NCI-H526 (cell line): ENCODE measurements around the gene ALDH9A1.
A peak's percentile ranks its signal among the peaks of the same experiment; 100 is the strongest.
"Not testable (repeated sequence)": the region's sequence is repeated elsewhere in the genome, so short reads cannot be mapped to it uniquely, and the experiment has no call there.

ENCODE experiments used
- DNase-seq, 2 experiments: peaks; one replicate each; lab custom pipeline; 2025; lab: John Stamatoyannopoulos, UW

The ALDH9A1 gene

DNA sequence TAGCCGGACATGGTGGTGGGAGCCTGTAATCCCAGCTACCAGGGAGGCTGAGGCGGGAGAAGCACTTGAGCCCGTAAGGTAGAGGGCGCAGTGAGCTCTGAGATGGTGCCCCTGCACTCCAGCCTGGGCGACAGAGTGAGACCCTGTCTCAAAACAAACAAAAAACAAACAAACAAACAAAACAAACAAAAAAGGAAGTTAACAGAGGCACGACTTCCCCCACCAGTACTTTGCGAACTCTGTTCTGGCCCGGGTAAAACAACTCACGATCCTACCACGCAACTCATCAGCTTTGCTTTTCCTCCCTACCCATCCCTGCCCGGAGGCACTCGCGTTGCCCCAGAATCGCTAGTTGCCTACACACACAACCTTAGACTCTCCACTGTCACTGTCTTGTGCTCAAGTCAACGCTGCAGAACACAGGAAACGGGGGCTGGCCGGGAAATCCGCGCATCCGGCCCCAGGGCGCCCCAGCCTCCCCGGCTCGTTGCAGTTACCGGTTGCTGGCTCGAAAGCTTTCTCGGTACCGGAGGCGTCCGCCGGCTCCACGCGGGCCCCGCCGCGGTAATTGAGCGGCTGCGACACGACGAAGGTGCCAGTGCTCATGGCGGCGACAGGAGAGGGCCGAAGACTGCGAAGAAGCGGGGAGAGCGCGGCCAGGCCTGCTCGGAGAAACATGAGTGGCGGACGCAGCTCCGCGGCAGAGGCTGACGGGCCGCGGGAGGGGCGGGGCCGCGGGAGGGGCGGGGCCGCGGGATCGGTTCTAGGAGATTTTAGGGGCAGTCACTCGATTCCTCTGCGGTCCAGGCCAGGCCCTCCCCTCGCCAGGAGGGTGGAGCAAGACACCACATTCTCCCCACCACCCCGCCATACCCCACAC, at the start of gene ALDH9A1:
Gene ALDH9A1, minus strand, starts transcription at position 682 of the 880 bp plus-strand sequence. Its CDS starts 4 bp downstream, at position 678.
- peak; percentile 93 to 97 for DNase-seq

DNA sequence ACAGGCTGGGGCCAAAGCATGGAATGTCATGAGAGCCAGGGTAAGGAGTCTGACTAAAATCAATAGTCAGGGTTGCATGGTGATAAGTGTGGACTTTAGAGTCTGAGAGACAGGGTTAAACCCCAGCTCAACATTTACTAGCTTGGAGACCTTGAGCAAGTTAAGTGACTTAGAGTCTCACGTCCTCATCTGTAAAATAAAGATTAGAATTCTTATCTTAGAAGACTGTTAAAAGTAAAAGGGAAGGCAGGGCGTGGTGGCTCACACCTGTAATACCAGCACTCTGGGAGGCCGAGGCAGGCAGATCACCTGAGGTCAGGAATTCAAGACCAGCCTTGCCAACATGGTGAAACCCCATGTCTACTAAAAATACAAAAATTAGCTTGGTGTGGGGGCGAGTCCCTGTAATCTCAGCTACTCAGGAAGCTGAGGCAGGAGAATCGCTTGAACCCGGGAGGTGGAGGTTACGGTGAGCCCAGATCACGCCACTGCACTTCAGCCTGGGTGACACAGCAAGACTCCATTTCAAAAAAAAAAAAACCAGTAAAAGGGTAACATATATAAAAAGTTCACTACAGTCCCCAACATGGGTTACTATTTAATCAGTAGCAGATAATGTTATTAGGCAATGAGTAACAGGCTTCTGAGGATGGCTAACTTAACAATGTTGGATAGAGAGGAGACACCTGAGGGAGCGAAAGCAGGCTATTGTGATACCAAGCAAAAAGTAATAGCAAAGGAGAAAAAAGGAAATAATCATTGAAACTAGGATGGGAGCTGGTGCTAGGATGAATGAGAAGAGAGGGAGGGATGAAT, 49.5 kb upstream of the ALDH9A1 start:
- no peak for DNase-seq

DNA sequence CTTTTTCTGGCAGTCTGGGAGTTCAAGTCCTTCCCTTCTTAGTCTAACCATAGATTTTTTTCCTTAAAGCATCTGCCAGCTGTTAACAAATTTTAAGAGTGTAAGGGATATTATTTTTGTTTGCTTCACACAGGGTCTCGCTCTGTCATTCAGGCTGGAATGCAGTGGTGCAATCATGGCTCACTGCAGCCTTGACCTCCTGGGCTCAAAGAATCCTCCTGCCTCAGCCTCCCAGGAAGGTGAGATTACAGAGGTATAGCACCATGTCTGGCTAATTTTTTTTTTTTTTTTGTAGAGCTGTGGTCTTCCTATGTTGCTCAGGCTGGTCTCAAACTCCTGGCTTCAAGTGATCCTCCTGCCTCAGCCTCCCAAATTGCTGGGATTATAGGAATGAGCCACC, 46.6 kb upstream of the ALDH9A1 start:
- not testable (repeated sequence) for DNase-seq

DNA sequence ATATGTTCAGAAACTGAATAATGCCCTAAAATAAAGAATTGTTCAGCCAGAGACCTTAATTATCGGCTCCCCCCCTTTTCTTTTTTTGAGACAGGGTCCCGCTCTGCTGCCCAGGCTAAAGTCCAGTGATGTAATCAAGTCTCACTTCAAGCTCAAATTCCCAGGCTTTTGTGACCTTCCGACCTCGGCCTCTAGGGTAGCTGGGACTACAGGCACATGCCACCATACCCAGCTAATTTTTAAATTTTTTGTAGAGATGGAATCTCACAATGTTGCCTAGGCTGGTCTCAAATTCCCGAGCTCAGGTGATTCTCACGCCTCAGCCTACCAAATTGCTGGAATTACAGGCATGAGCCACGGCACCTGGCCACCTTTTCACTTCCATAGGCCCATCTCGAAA, 43.8 kb upstream of the ALDH9A1 start:
- no peak for DNase-seq

DNA sequence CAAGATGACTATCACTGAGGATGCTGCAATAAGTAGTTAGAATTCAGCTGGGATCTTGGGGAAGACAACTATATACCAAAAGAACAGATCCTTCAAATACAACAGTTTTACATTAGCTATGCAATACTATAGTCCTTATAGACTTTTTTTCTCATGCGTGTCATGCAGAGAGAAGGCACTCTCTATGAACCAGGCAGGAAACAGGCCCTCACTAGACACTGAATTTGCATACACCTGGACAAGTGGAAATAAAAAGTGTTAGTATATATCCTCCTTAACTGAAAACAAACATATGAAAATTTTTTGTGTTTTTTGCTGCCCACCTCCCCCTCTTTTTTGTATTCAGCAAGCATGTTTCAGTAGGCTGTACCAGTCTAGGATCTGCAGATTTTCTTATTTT, 40.4 kb upstream of the ALDH9A1 start:
- peak; percentile 98 for DNase-seq

DNA sequence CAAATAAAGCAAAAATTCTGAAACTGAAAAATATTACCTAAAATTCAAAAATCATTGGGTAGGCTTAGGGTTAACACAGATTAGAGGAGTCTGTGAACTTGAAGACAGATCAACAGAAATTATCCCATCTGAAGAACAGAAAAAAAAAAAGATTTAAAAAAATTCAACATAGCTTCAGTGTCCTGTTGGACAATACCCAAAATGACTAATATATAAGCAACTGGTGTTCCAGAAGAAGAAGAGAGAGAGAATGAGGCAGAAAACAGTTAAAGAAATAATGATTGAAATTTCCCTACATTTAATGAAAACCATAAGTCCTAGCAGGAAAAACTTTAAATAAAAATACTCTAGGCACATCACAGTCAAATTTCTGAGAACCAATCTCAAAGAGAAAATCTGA, 38.8 kb upstream of the ALDH9A1 start:
- no peak for DNase-seq

DNA sequence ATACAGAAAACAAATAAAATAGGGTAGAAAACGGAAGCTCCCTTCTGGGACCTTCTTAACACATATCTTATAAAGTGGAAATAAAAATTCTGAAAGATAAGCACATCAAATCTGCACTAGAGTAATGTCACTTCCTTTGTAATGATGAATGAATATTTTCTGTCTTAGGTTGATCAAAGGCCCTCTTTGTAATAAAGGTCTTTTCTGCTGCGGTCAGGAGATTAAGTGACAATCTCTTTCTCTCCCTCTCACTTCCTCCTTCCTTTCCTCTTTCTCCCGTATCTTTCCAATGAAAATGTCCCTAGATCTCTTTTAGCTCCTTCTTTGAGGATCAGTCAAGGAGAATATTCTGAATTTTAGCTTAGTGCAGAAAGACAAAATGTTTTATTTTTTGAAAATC, 36.5 kb upstream of the ALDH9A1 start:
- DNase-seq: no peak

DNA sequence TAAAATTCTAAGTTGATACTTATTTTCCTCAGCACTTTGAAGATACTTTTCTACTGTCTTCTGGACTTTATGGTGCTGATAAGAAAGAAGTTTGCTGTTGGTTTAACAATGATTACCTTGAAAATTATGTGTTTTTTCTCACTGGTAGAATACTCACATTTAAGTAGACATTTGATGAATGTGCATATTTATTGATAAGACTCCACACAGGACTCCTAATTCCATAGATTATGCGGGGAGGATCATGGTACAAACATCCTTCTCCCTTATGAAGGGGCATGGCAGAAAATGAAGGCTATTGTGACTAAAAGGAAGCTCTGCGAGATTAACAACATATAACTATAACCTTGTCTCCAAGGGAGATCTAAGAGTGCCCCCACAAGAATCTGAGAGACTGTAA, 28.5 kb upstream of the ALDH9A1 start:
- DNase-seq: no peak

DNA sequence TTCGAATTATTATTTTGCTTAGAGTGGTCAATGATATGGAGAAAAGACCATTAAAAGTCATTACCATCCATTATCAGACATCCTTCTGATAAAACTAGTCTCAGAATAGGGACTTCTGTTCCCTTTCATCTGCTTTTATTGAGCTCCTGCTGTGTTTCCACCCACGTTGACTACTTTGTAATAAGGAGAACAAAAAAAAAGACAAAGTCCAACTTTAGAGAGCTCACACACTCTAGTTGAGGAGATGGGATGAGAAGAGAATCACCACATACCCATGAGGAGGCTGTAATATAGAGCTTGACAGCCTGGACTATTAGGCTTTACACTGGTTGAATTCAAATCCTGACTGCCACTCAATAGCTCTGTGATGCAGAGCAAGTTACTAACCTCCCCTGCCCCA, 27.8 kb upstream of the ALDH9A1 start:
- DNase-seq: no peak

DNA sequence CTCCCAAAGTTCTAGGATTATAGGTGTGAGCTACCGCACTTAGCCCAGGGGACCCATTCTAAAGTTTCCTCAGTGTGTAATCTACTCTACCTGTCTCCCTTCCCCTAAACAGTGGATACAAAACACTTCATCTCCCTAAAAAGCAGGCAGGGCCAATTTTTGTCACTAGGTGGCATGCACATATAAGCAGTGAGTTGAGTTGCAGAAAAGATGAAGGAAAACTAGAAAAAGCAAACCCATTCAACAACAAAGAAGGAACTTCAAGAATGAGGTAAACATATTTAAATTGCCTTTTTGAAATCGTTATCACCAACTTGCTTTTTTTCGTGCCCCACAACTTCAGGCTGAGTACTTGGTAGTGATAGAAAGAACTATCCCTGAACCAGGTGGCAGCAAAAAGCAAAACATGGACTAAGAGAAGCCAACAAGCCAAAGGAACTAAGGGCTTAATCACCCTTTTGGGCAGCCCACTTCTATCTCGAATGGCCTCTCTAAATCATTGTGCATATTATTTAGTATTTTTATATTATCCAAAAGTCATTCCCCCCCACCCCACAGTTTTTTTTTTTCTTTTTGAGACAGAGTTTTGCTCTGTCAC, 19.7 kb upstream of the ALDH9A1 start:
- peak; percentile 79 to 89 for DNase-seq

DNA sequence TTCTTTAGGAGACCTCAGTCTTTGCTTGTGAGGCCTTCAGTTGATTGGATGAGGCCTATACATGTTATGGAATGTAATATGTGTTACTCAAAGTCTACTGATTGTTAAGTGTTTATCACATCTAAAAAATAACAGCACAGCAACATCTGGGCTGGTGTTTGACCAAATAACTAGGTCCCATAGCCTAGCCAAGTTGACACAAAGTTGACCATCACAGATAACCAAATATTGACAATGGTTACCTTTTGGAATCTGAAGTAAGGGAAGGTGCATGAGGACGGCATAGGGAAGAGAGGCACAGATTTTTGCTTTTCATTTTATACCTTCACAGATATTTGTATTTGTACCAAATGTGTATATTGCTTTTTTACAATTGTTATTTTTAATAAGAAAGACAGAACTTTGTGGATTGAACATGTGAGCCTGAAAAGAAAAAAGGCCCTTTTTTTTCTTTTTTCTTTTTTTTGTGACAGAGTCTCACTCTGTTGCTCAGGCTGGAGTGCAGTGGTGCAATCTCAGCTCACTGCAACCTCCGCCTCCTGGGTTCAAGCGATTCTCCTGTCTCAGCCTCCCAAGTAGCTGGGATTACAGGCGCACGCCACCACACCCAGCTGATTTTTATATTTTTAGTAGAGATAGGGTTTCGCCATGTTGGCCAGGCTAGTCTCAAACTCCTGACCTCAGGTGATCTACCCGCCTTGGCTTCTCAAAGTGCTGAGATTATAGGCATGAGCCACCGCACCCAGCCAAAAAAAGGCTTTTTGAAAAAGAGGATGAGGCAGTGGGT, 18.1 kb upstream of the ALDH9A1 start:
- not testable (repeated sequence) for DNase-seq

DNA sequence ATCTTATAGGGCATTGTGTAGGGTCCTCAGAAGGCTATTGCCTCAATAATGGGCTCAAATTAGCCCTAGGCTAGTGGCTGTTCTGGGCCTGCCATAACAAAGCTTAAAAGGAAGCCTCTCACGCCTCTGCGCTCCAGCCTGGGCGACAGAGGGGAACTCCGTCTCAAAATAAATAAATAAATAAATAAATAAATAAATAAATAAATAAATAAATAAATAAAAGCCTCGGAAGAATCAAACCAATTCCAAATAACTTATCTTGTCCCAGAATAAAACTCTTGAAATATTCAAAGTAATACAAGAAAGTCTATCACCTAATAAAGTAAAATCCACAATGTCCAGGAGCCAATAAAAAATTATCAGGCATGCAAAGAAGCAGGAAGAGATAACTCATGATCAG, 14.4 kb upstream of the ALDH9A1 start:
- no peak for DNase-seq

DNA sequence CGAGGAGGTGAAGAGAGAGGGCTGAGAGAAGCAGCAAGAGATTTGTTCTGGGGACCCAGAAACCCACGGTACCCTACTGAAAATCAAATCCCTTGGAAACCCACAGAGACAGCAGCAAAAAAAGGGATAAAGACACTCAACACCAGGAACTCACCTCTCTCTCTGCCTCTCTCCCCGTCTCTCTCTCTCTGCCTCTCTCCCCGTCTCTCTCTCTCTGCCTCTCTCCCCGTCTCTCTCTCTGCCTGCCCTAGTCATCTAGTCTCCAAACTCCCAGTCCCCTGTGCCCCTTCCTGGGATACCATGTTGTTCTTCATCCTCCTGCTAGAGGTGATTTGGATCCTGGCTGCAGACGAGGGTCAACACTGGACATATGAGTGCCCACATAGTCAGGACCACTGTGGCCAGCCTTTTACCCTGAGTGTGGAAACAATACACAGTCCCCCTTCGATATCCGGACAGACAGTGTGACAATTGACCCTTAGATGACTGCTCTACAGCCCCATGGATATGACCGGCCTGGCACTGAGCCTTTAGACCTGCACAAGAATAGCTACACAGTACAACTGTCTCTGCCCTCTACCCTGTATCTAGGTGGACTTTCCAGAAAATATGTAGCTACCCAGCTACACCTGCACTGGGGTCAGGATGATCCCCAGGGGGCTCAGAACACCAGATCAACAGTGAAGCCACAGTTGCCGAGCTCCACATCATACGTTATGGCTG, 9.8 kb upstream of the ALDH9A1 start:
- no peak for DNase-seq

DNA sequence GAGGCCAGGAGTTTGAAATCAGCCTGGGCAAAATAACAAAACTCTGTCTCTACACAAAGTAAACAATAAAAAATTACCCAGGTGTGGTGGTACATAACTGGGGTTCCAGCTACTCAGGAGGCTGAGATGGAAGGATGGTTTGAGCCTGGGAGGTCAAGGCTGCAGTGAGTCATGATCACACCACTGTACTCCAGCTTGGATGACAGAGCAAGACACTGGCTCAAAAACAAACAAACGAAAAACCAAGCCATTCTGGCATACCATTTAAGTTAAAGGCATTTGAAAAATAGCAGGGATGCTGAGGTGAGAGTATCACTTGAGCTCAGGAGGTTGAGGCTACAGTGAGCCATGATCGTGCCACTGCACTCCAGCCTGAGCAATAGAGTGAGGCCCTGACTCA, 5.3 kb upstream of the ALDH9A1 start:
- no peak for DNase-seq

DNA sequence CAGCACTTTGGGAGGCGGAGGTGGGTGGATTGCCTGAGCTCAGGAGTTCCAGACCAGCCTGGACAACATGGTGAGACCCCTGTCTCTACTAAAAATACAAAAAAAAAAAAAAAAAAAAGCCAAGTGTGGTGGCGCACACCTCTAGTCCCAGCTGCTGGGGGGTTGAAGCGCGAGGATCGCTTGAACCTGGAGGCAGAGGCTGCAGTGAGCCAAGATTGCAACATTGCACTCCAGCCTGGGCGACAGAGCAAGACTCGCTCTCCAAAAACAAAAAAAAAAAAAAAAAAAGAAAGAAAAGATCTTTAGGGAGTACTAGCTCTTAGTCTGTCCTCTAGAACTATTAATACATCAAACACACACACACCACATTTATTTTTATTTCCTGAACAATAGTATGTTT, 3.6 kb upstream of the ALDH9A1 start:
- not testable (repeated sequence) for DNase-seq

DNA sequence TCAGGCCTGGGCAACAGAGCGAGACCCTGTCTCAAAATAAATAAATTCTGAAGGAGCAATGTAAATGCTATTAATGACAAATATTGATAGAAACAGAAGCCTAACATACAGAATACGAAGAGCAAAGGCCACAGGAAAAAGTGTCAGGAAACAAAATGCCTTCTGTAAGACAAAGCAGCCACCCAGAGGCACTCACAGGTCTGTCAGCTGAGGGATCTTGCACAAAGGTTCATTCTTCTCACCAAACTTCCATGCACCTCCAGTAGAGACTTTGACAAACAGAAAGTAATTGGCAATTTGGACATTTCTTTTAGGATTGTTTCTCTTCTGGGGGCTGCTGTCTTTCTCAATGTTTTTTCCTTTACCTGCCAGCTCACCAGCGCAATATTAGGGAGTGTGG, 1.2 kb upstream of the ALDH9A1 start:
- peak in 1 of 2 experiments; percentile 24 for DNase-seq

DNA sequence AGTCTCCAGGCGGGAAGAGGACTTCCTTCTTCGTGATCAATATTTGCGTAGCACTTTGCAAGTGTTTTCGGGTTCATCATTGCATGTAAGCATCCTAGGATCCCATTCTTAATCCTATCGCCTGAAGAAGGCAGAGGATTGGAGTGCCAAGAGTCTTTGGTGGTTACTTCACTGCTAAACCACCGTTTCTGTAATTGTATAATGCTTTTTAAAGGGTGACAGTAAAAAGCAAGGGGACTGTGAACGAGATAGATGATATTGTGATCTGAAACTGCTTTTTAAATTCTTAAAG, 345 bp upstream of the ALDH9A1 start:
- DNase-seq: no peak

DNA sequence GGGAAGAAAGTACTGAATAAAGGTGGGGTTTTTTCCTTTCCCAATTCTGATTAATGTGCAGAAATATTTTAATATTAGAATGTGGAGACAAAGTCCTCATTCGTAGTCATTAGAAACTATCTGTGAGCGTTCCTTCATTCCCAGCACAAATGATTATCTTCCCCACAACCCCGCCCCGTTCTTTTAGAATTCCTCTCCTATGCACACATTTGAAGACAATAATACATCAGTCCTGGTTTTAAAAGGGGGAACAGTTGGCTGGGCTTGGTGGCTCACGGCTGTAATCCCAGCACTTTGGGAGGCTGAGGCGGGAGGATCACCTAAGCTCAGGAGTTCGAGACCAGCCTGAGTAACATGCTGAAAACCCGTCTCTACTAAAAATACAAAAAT, 876 bp downstream of the ALDH9A1 start:
- DNase-seq: peak in 1 of 2 experiments; percentile 75

DNA sequence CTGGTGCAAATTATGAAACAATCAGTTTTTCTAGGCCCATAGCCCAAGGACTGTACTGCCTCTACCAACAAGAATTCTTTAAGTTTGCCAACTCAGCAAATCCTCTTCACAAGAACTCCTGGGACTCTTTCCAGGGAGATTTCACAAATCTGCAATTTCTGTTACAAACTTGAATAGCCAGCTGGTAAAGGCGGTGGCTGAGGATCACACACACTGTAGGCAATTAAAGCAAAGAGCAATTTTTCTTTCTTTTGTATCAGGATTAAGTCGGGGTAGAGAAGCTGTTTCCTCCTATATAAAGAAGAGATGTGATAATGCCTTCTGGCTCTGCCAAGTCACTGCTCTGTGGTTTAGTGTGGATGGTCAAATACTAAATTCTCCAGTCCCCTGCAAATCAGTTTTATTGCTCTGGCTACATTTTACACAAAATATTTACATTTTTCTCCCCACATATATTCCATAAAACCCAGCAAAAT, 1.7 kb downstream of the ALDH9A1 start:
- no peak for DNase-seq

DNA sequence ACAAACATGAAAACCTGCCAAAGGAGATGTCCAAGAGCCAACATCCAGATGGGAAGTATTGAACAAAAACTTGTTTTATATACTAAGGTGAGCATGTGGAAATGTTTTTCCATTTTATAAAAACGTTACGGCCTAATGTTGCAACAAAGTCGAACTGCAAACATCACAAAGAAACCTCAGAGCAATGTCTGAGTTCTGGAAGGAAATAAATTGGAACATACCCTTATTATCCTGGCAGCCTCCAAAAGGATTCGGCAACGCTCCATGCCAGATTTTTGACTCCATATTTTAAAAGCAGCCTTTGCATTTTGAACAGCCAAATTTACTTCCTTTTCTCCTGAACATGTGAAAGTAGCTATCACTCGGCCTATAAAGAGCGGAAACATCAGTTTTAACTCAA, 3.3 kb downstream of the ALDH9A1 start:
- no peak for DNase-seq

DNA sequence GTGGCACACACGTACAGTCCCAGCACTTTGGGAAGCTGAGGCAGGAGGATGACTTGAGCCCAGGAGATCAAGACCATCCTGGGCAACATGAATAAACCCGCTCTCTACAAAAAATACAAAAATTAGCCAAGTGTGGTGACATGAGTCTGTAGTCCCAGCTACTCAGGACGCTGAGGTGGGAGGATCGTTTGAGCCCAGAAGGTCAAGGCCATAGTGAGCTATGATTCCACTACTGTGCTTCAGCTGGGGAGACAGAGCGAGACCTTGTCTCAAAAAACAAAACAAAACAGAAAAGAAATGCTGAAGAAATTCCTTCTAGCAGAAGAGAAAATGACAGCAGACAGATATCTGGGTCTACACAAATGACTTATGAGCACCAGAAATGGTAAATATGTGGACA, 10.3 kb downstream of the ALDH9A1 start:
- DNase-seq: no peak
